Measurements from ENCODE around the gene MIEF1.
A peak's percentile ranks its signal among the peaks of the same experiment; 100 is the strongest.

Gene MIEF1

DNA sequence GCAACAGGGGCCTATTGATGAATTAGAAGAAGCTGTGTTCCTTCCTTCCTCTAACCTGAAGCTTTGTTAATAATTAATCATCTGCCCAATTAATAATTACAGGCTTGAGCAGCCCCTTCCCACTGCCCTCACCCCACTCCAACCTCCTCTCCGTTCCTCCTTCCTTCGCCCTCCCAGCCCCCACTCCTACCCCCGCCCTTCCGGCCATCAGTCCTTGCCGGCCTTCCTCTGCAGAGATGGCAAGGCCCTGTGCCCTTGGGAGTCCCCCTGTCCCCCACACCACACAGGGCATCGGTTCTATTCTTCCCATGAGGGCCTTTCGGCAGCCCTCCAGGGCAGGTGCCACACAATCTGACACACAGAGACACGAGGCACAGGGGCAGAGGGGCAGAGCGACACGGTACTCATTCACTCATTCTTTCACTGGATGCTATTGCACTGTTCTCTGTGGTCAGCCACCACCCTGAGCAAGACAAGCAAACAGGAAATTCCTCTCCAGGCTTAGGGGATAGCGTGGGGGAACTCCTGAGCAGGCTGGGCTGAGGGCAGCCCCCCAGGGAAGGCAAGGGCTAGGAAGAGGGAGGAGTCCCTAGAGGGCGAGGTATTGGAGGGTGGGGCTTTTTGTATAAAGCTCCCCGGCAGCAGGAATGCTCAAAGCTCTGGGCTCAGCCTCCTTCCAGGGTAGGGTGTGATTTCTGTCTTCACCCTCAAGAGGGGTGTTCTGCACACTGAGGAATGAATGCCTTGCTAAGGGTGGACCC, 30.5 kb upstream of the MIEF1 start:
- no peak for DNase-seq

DNA sequence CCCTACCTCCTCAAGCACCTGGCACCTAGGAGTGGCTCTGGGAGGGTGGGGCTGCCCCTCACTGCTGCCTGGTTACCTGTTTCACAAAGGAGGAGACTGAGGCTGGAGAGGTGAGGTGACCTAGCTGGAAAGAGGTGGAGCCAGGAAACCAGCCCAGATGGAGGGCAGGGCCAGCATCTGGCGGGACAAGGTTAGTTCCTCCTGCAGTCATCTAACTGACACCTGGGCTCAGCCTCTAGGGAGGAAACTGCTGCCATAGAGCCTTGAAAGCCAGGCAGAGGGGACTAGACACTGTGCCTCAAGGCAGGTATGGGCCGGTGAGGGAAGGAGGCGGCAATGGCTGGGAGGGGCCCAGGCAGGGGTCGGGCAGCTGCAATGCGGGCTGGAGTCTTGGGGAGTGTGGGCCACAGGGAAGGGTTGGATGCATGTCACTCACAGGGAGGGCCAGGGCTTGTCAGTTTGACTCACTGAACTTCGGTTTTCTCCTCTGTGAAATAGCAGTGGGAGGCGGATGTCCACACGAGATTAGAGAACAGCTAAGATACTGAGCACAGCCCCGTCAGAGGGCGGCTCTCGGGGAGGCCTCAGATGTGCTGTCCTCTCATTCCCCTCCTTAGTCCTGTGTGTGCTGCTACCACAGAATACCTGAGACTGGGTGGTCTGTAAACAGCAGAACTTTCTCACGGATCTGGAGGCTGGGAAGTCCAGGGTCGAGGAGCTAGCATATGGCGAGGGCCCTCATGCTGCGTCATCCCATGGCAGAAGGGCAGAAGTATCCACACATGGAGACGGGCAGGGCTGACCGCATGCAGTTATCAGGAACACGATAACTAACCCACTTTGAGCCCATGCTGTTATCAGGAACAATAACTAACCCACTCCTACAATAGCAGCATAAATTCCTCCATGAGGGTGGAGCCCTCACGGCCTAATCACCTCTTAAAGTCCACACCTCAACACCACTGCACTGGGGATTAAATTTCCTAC, 29.2 kb upstream of the MIEF1 start:
- DNase-seq: no peak

DNA sequence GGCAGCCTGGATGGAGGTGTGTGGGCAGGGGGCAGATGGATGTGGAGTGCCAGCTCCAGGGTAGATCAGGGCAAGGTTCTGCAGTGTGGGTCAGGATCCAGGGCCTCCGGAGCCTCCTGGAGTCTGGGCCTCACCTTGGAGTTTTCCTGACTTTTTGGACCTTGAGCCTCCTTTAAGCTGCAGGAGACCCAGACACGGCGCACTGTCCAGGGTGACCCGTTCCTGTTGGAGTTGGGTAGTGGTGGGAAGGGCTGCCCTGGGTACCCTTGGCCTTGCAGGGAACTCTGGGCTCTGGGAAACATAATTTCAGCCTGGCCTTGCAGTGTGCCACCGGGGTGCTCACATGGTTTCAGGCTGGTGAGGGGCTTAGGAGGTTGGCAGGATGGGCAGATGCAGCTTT, 28.2 kb upstream of the MIEF1 start:
- no peak for DNase-seq

DNA sequence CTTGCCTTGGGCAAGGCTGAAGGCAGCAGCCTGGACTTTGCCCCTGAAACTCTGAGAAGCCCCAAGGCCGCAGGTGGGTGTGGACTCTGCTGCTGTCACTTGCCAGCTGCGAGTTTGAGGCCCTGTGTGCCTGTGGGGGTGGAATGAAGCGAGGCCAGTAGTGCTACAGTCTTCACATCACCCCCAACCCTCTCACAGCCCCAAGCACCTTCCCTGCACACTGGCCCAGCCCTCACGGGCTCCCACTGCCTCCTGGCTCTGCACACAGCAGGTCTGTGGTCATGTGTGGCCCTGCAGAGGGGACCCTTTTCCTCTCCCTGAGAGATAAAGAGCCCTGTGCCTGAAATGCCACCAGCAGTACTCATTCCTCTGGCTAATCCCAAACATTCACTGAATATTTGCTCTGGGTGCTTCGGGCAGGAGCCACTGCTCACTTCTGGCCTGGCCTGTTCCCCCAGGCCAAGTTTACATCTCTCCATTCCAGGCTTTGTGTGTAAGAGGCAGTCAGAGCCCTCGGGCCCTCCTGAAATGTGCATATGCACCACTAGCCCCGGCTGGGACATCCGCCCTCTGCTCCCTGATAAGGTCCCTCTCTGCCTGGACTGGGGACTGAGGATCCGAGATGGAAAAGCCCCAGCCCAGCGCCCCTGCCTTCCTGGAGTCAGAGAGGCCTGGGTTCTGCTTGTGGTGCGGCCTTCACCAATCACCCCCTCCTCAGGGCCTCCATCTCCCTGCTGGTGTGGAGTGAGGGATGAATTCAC, 27.6 kb upstream of the MIEF1 start:
- no peak for DNase-seq

DNA sequence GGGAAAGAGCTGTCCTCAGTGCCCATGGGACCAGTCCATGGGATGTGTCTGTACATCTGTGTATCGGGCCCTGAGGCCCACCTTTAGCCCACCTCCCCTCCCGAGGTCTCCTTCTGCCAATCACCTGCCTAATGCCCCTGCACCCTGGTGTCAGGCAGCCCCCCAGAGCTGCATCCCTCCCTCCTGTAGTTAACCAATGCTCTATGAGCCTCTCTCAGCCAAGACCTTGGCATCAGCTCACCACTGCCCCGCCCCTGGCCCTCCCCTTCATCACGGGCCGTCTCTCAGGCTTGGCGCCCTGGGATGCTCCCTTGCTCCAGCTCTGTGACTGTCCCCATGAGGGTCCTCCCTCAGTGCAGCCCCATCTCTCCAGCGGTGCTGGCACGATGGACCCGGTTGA, 26.8 kb upstream of the MIEF1 start:
- no peak for DNase-seq

DNA sequence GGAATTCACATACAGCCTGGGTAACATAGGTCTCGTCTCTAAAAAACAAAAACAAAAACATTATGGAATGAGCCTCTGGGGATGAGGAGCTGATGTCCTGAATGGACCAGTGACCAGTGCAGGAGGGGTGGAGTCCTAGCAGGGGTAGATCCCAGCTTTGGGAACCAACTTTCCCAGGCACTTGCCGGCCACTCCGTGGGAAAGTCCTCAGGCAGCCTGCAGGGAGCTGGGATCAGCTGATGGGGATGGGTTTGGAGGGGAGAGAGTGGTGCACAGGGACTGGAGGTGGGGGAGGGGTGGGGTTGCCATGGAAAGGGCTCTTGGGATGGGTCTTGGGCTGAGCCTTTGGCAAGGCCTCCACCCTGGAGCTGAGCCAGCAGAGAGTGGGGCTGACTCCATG, 26.2 kb upstream of the MIEF1 start:
- DNase-seq: no peak

DNA sequence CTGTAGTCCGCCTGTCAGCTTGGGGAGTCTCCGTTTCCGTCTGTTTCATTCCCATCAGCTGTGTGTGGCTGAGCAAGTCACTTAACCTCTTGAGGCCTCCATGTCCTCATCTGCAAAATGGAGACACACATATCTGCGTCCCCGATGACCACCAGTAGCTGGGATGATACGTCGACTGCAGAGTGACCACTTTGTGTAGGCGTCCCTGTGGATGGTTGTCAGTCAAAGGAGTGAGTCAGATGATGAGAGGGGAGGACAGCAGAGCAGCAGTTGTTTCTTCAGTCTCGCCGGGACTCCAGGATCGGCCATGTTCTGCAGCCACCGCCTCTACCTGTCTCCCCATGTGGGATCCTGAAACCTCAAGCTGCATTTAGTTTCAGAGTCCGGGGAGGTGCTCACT, 25.4 kb upstream of the MIEF1 start:
- DNase-seq: no peak

DNA sequence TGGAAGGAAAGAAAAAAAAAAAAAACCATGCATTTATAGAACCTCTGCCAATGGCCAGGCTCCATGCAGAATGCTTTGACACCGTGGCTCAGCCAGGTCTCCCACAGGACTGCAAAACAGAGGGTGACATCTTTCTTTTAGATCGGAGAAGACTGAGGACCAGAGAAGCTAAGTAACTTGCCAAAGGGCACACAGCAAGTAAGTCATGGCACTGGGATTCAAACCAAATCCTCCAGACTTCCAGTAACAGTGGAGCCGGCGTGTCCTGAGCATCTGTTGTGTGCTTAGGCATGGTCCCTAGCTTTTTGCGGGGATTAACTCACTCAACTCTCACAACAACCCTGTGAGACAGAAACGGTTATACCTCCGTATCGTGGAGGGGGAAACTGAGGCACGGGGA, 24.5 kb upstream of the MIEF1 start:
- DNase-seq: no peak

DNA sequence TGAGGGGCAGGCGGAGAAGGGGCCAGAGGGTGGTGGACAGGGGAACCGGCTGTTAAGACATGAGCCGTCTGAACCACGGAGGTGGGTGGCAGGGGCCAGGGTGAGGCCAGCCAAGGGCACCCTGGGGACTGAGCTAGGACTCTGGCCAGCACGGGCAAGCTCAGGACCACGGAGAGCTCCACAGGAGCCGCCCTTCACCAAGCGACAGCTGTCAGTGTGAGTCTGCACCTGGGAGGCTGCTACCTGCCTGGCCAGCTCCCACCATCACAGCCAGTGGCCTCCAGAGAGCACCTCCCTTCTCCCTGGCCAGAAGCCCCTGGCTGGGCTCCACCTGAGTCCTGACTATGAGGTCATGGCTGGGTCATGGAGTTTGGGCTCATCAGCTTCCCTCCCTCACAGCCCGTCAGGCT, 23.6 kb upstream of the MIEF1 start:
- DNase-seq: no peak

DNA sequence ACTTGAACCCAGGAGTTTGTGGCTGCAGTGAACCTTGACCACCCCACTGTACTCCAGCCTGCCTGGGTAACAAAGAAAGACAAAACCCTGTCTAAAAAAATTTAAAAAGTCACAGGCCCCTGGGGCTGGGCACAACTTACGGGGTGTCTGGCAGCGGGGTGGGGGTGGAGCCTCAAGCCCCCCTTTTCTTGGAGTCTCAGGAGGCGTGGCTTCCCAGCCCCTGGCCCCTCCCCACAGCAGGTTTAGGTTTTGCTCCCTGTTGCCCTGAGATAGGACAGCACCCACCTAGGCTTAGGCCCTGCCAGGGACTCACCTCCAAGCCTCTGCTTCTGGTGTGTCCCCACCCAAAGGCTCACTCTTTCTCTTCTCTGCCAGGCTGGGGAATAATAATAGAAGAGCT, 22.8 kb upstream of the MIEF1 start:
- DNase-seq: no peak

DNA sequence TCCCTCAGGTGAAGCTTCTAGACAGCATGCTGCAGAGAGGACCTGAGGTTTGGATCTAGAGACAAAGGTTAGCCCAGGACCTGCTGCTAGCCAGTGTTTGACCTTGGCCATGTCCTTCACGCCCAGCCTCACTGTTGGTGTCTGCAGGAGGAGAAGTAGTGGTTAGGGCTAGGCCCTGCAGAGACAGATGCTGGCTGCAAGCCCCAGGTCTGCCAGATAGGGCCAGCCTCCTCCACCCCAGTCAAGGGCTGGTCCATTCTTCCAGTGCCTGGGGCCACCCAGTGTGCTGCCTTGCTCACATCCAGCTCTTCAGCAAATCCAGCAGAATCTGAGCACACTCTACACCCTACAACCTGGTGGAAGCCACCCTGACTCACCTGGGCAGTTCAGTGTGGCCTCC, 21.5 kb upstream of the MIEF1 start:
- DNase-seq: no peak

DNA sequence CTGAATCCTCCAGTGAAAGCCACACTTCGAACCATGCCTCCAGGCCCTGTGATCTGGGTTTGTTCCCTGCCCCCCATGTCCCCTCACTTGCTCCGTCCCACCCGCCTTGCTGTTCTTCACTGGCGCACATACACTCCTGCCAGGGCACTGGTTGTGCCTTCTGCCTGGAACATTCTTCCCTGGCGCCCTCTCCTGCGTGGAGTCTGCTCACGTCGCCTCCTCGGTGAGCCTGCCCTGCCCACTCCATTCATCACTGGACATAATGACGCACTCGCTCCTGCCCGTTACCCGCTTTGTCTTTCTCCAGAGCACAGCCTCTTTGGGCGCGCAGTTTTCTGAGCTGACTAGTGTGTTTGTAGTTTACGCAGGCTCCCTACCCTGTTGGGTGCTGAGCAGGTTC, 21.0 kb upstream of the MIEF1 start:
- no peak for DNase-seq

DNA sequence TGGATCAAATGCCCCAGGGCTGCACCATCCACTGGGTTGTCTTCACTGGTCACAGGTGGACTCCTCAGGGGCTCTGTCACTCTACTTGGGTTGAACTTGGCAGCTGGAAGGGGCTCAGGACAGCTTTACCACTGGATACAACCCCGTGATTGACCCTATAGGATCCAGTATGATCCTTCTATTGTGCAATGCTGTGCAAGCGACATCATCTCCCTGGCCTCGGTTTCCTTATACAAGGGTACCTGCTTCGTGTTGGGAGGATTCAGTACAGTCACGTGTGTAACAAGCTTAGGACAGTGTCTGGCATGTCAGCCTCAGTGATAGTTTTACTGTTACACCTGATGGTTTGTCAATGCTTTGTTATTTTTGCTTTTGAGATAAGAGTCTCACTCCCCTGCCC, 20.5 kb upstream of the MIEF1 start:
- DNase-seq: no peak

DNA sequence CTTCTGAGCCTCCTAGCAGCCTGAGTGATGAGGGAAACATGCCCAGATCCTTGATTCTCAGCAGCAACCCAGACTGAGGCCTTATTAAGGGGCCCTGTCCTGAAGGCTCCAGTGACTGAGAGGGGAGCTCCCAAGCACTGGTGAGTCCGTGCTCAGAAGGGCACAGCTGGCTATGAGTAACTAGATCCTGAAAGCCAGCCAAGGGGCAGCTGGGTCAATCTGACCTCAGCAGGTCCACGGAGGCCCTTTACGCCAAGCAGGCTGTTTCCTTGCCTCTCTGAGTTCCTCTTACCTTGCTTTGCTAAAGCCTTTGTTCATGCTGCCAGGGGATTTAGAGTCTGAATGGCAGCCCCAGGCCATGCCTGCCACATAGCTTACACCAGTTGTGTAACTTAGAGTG, 19.3 kb upstream of the MIEF1 start:
- no peak for DNase-seq

DNA sequence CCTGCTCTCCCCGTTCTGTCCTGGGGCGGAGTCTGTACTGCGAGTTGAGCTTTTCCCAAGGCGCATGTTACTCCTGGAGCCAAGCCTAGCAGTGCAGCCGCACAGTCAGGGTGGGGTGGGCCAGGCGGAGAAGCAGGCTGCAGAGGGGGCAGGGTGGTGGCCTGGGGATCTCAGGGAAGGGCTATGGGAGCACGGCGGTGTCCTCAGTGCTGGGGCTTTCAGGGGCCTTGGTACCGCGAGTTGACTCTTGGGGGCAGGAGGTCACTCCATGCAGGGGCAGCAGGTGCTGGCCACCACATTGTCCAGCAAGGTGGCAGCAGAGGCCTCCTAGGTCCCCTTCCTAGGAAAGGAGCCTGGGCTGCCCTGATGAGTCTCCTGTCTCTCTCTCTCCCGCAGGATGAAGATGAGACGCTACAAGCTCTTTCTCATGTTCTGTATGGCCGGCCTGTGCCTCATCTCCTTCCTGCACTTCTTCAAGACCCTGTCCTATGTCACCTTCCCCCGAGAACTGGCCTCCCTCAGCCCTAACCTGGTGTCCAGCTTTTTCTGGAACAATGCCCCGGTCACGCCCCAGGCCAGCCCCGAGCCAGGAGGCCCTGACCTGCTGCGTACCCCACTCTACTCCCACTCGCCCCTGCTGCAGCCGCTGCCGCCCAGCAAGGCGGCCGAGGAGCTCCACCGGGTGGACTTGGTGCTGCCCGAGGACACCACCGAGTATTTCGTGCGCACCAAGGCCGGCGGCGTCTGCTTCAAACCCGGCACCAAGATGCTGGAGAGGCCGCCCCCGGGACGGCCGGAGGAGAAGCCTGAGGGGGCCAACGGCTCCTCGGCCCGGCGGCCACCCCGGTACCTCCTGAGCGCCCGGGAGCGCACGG, 14.9 kb upstream of the MIEF1 start:
- DNase-seq: no peak

DNA sequence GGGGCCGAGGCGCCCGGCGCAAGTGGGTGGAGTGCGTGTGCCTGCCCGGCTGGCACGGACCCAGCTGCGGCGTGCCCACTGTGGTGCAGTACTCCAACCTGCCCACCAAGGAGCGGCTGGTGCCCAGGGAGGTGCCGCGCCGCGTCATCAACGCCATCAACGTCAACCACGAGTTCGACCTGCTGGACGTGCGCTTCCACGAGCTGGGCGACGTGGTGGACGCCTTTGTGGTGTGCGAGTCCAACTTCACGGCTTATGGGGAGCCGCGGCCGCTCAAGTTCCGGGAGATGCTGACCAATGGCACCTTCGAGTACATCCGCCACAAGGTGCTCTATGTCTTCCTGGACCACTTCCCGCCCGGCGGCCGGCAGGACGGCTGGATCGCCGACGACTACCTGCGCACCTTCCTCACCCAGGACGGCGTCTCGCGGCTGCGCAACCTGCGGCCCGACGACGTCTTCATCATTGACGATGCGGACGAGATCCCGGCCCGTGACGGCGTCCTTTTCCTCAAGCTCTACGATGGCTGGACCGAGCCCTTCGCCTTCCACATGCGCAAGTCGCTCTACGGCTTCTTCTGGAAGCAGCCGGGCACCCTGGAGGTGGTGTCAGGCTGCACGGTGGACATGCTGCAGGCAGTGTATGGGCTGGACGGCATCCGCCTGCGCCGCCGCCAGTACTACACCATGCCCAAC, 14.1 kb upstream of the MIEF1 start:
- no peak for DNase-seq

DNA sequence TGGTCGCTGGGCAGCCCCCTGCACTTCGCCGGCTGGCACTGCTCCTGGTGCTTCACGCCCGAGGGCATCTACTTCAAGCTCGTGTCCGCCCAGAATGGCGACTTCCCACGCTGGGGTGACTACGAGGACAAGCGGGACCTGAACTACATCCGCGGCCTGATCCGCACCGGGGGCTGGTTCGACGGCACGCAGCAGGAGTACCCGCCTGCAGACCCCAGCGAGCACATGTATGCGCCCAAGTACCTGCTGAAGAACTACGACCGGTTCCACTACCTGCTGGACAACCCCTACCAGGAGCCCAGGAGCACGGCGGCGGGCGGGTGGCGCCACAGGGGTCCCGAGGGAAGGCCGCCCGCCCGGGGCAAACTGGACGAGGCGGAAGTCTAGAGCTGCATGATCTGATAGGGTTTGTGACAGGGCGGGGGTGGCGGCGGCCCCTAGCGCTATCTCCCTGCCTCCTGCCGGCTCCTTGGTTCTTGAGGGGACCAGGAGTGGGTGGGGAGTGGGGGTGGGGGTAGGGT, 13.5 kb upstream of the MIEF1 start:
- no peak for DNase-seq

DNA sequence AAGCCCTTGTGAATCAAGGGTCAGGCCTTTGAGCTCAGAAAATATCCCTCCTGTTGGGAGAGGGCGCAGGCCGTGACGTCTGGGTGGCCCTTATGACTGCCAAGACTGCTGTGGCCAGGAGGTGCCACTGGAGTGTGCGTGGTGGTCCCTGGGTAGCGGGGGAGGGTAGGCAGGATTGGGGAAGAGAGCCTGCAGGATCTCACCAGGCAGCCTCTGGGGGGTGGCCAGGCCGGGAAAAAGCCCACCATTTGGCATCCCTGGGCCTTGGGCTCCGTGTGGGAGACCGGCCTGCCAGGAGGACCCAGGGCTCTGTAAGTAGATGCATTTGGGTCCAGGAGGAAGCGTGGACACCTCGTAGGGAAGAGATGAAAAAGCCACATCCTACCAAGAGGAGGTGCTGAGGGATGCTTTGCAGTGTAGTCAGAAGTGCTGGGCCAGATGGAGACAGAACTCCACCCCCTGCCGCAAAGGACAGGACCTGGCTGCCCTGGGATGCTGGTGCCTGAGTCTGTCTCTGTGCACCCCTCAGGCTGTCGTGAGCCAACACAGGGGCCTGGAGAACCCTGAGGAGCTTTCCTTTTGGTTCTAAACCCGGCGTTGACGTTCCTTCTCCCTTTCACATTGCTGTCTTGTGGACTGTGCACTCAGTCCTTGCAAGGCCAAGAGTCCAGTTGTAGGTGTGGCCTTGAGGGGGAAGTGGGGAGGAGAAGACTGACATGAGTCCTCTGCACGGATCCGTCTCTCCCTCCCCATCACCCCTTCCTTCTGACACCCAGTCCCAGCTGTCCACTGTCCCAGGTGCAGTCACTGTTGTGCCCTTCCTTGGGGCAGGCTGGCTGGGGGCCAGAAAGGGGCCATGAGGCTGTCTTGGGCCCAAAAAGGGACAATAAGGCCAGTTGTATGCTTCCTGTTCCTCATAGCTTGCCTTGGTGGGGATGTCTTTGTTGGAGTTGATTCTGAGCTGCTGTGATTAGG, 12.7 kb upstream of the MIEF1 start:
- DNase-seq: no peak

DNA sequence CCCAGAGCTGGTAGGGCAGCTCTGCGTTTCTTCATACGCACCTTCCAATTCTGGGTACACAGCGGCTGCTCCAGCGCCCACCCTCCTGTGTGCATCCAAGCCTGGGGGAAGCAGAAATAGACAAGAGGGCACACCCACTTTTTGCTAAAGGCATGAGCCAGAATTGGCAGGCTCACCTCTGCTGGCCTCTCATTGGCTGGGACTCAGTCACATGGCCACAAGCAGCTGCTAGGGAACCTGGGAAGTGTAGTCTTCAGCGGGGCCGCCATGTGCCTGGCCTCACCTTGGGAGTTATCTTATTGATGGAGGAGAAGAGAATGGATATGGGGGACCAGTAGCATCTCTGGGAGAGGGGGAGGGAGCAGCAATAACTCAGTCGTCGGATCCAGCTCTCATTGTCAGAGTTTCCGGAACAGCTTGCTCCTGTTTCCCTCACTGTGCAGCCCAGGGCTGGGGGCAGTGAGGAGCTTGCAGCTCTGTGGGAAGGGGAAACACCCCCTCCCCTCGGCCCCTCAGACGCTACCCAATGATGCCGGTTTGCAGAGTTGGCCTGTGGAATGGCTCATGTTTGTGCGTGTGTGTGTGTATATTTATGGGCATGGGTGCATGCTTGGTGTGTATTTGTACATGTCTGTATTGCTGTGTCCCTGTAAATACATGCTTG, 11.8 kb upstream of the MIEF1 start:
- peak; percentile 85 for DNase-seq
